Endothelial cell (in vitro differentiated cells): Measurements from ENCODE around the gene CLCN2. TPM values are rescaled to one million over a fixed set of nuclear protein-coding genes. Genes with fewer than 3 reads are reported as not detected.

Experiments used
- DNase-seq: peaks from one replicate; pipeline ENCODE4 v3.0.0; 2021; ENCODE audit warnings: low spot score
- H3K27ac Mint-ChIP-seq: one replicate; pipeline ENCODE4 v1.8.0; 2021; ENCODE audit warnings: mixed read lengths, inconsistent platforms; ENCODE audit not compliant: unreplicated experiment
- H3K27me3 Mint-ChIP-seq: one replicate; pipeline ENCODE4 v1.8.0; 2021; ENCODE audit warnings: mild to moderate bottlenecking, moderate library complexity, mixed read lengths, inconsistent platforms; ENCODE audit not compliant: unreplicated experiment
- H3K36me3 Mint-ChIP-seq: one replicate; pipeline ENCODE4 v1.8.0; 2021; ENCODE audit warnings: mild to moderate bottlenecking, low read depth, mixed read lengths, inconsistent platforms; ENCODE audit not compliant: unreplicated experiment
- H3K4me1 Mint-ChIP-seq: one replicate; pipeline ENCODE4 v1.8.0; 2021; ENCODE audit warnings: mild to moderate bottlenecking, mixed read lengths, inconsistent platforms; ENCODE audit not compliant: unreplicated experiment
- H3K4me3 Mint-ChIP-seq: one replicate; pipeline ENCODE4 v1.8.0; 2021; ENCODE audit warnings: mild to moderate bottlenecking, mixed read lengths, inconsistent platforms; ENCODE audit not compliant: unreplicated experiment
- H3K9me3 Mint-ChIP-seq: one replicate; pipeline ENCODE4 v1.8.0; 2021; ENCODE audit warnings: mixed read lengths, inconsistent platforms; ENCODE audit not compliant: unreplicated experiment
- CTCF ChIP-seq: fragments of 200-600 bp; sonication (generic); IDR thresholded peaks from one replicate; pipeline ENCODE4 v1.5.0; 2021; ENCODE audit warnings: antibody characterized with exemption; ENCODE audit not compliant: unreplicated experiment
- total RNA-seq: library from RNA; stranded (reverse); fragmentation: NEBNext Ultra II Directional; extraction: Animal tissue kit (Norgen Biotek cat#: 25700); gene quantifications from one replicate; pipeline ENCODE4 v1.2.1, GENCODE V29; 2021; ENCODE audit not compliant: unreplicated experiment

The CLCN2 gene
- total RNA-seq, 1 donor from 2014 or later, result 6.3 TPM

DNA sequence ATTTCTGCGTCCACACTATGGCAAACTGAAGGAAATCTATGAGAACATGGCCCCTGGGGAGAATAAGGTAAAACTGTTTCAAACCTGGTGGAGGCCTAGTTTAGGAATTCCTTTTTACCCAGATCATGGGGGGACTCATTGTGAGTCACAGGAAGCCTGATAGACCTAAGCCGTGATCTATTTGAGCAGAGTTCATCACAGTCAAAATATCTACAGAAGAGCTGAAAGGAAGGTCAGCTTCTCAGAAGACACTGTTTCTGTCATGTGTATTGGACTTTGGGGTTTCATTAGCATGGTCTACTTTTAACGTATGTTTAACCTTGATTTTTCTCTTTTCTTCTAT lies 61.1 kb downstream of the CLCN2 start:
- H3K9me3 Mint-ChIP-seq, result no peaks in the 10 kb centered on the region
- H3K36me3 Mint-ChIP-seq, result peaks cover 35% of the 10 kb centered on the region
- H3K4me1 Mint-ChIP-seq, result peaks cover 14% of the 10 kb centered on the region
- no peak for DNase-seq
- no peak for TF ChIP-seq CTCF
- peak overlapping the region; percentile 99 for H3K4me3 Mint-ChIP-seq
- H3K27ac Mint-ChIP-seq, result peak overlapping the region; percentile 92
- H3K27me3 Mint-ChIP-seq, result peaks cover 6% of the 10 kb centered on the region

- H3K9me3 Mint-ChIP-seq, result no peaks in the 10 kb centered on the region
- peaks cover 32% of the 10 kb centered on the region for H3K36me3 Mint-ChIP-seq
- no peak for DNase-seq
- H3K27ac Mint-ChIP-seq, result peak overlapping the region; percentile 92
- H3K4me3 Mint-ChIP-seq, result peak overlapping the region; percentile 99
- peaks cover 6% of the 10 kb centered on the region for H3K27me3 Mint-ChIP-seq
- no peak for TF ChIP-seq CTCF
- H3K4me1 Mint-ChIP-seq, result peaks cover 14% of the 10 kb centered on the region
Measured at GRCh38 chr3:184299488-184300377, 61.7 kb downstream of the CLCN2 start.

- peaks cover 14% of the 10 kb centered on the region for H3K4me1 Mint-ChIP-seq
- H3K27ac Mint-ChIP-seq, result peak within 1 kb of the TSS; percentile 92
- TF ChIP-seq CTCF, result no peak
- peaks cover 3% of the 10 kb centered on the region for H3K27me3 Mint-ChIP-seq
- peak within 1 kb of the TSS; percentile 99 for H3K4me3 Mint-ChIP-seq
- DNase-seq, result peak; percentile 99
- H3K9me3 Mint-ChIP-seq, result no peaks in the 10 kb centered on the region
- H3K36me3 Mint-ChIP-seq, result peaks cover 24% of the 10 kb centered on the region
Measured at GRCh38 chr3:184298759-184299487, 62.5 kb downstream of the CLCN2 start, which contains the start of gene PSMD2. TSS of gene PSMD2 (plus strand) at chr3:184299241. CDS start at chr3:184299267, 26 bp downstream.

DNA sequence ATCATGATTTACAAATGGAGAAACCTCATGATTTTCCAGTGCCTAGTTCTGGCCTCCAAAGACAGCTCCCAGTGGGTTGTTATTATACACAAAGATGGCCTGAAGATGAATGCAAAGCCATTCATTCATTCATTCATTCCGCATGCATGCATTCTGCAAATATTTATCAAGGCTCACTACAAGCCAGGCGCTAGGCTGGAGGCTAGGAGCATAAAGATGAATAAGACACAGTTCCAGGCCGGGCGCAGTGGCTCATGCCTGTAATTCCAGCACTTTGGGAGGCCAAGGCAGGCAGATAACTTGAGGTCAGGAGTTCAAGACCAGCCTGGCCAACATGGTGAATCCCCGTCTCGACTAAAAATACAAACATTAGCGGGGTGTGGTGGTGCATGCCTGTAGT lies 64.8 kb downstream of the CLCN2 start:
- Mint-ChIP-seq H3K27me3 (peaks cover 3% of the 10 kb centered on the region), H3K36me3 (peaks cover 4% of the 10 kb centered on the region), H3K27ac (no peak overlapping the region), H3K9me3 (no peaks in the 10 kb centered on the region), H3K4me3 (no peak overlapping the region), H3K4me1 (peaks cover 19% of the 10 kb centered on the region)
- TF ChIP-seq CTCF, result no peak
- DNase-seq, result no peak

Other genes with a start within 250 kb of the CLCN2 start
- 37.0 TPM for gene EIF2B5, start 226.2 kb downstream of the CLCN2 start, total RNA-seq
- gene DVL3, start 206.2 kb downstream of the CLCN2 start, total RNA-seq, result 103 TPM
- gene AP2M1, start 186.8 kb downstream of the CLCN2 start, total RNA-seq, result 401 TPM
- 68.1 TPM for gene ABCF3, start 175.4 kb downstream of the CLCN2 start, total RNA-seq
- 1.1 TPM for gene VWA5B2, start 132.0 kb downstream of the CLCN2 start, total RNA-seq
- gene ALG3, start 112.6 kb downstream of the CLCN2 start, total RNA-seq, result 38.6 TPM
- 5.7 TPM for gene EEF1AKMT4, start 111.9 kb downstream of the CLCN2 start, total RNA-seq
- gene CAMK2N2, start 100.1 kb downstream of the CLCN2 start, total RNA-seq, result not detected
- gene ECE2, start 85.6 kb downstream of the CLCN2 start, total RNA-seq, result not detected
- 292 TPM for gene PSMD2, start 62.4 kb downstream of the CLCN2 start, total RNA-seq
- 390 TPM for gene EIF4G1, start 47.0 kb downstream of the CLCN2 start, total RNA-seq
- 15.8 TPM for gene FAM131A, start 24.0 kb downstream of the CLCN2 start, total RNA-seq
- 56.1 TPM for gene POLR2H, start 105 bp upstream of the CLCN2 start, total RNA-seq
- gene THPO, start 16.6 kb upstream of the CLCN2 start, total RNA-seq, result 0.28 TPM
- gene CHRD, start 18.4 kb upstream of the CLCN2 start, total RNA-seq, result 2.4 TPM
- gene EPHB3, start 200.2 kb upstream of the CLCN2 start, total RNA-seq, result 4.3 TPM